OCI-LY1 (cell line): ENCODE data around the gene RUVBL1.

ENCODE experiments used
- H2AFZ ChIP-seq: fragments of 200-600 bp; sonication (generic), shearing (Covaris generic); 2 replicates; pipeline ENCODE4 v1.6.0; 2014; ENCODE audit warnings: antibody characterized with exemption, mild to moderate bottlenecking, low read length
- H3F3A ChIP-seq: fragments of 200-600 bp; sonication (generic), shearing (Covaris generic); 2 replicates; pipeline ENCODE4 v1.6.0; 2014; ENCODE audit warnings: mild to moderate bottlenecking, antibody characterized with exemption, low read length, moderate library complexity; ENCODE audit not compliant: insufficient read depth
- H3K27ac ChIP-seq: fragments of 200-600 bp; sonication (generic); 2 replicates; pipeline ENCODE4 v1.5.1; 2014; ENCODE audit warnings: low read length, mixed run types, mild to moderate bottlenecking, low read depth; ENCODE audit not compliant: poor library complexity, severe bottlenecking
- H3K27me3 ChIP-seq: fragments of 200-600 bp; sonication (generic); 2 replicates; pipeline ENCODE4 v1.6.0; 2014; ENCODE audit warnings: antibody characterized with exemption, mild to moderate bottlenecking, low read length, moderate library complexity; ENCODE audit not compliant: insufficient read depth
- H3K36me3 ChIP-seq: fragments of 200-600 bp; sonication (generic); 2 replicates; pipeline ENCODE4 v1.6.1; 2014; ENCODE audit warnings: mild to moderate bottlenecking, antibody characterized with exemption, low read length, moderate library complexity, mixed read lengths; ENCODE audit not compliant: insufficient read depth
- H3K4me1 ChIP-seq: fragments of 200-600 bp; sonication (generic); 2 replicates; pipeline ENCODE4 v1.5.1; 2014; ENCODE audit warnings: mild to moderate bottlenecking, low read length, moderate library complexity; ENCODE audit not compliant: insufficient read depth, severe bottlenecking
- H3K4me2 ChIP-seq: fragments of 200-600 bp; sonication (generic), shearing (Covaris generic); 2 replicates; pipeline ENCODE4 v1.6.1; 2014; ENCODE audit warnings: low read length
- H3K4me3 ChIP-seq: fragments of 200-600 bp; sonication (generic); 2 replicates; pipeline ENCODE4 v1.5.1; 2014; ENCODE audit warnings: low read length, low read depth, mild to moderate bottlenecking, mixed read lengths; ENCODE audit not compliant: poor library complexity, severe bottlenecking
- H3K79me2 ChIP-seq: fragments of 200-600 bp; shearing (Covaris generic); 2 replicates; pipeline ENCODE4 v1.6.1; 2016; ENCODE audit warnings: mixed run types, low read length, mixed read lengths; ENCODE audit not compliant: insufficient read depth
- H3K9ac ChIP-seq: fragments of 200-600 bp; sonication (generic), shearing (Covaris generic); 2 replicates; pipeline ENCODE4 v1.6.1; 2014; ENCODE audit warnings: mild to moderate bottlenecking, low read length, mixed read lengths
- H3K9me2 ChIP-seq: fragments of 200-600 bp; sonication (generic), shearing (Covaris generic); 2 replicates; pipeline ENCODE4 v1.6.1; 2014; ENCODE audit warnings: low read depth, mild to moderate bottlenecking, low read length, mixed read lengths
- H3K9me3 ChIP-seq: fragments of 200-600 bp; shearing (Covaris generic); 2 replicates; pipeline ENCODE4 v1.6.1; 2014; ENCODE audit warnings: low read length, mixed read lengths
- H4K20me1 ChIP-seq: fragments of 200-600 bp; sonication (generic), shearing (Covaris generic); 2 replicates; pipeline ENCODE4 v1.6.0; 2016; ENCODE audit warnings: mild to moderate bottlenecking, low read length; ENCODE audit not compliant: insufficient read depth
- EZH2 ChIP-seq: fragments of 200-600 bp; sonication (generic), shearing (Covaris generic); IDR thresholded peaks from 2 replicates; pipeline ENCODE4 v1.8.0; 2017; ENCODE audit warnings: borderline replicate concordance, mixed run types, mild to moderate bottlenecking, antibody characterized with exemption, low read length, moderate library complexity, mixed read lengths
- TF ChIP-seq, protein P1 (sequence below): fragments of 200-600 bp; sonication (generic), shearing (Covaris generic); IDR thresholded peaks from 2 replicates; pipeline ENCODE4 v1.5.1; 2017; ENCODE audit warnings: mild to moderate bottlenecking, antibody characterized with exemption, low read length, moderate library complexity, mixed read lengths

RUVBL1 gene

DNA sequence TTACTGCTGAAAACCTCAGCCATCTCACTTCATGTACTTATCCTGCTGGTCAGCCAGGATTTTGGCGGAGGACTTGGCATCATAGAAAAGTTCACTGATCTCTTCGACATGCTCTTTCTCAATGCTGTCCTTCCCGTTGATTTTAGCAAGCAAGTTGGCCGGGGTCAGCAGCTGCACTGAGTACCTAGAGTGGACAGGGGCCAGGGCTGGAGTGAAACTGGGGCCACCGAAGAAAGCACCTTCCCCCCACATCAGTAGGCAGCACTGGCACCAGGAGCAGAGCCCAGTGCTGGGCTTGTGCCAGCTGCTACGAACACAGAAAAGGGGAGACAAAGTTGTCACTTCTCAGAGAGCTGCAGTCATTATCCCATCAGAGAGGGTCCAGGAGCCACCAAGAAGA is 42.4 kb downstream of the RUVBL1 start:
- Histone ChIP-seq H2AFZ (no peak overlapping the region), H3K27ac (no peak overlapping the region), H3K36me3 (peaks cover 83% of the 10 kb centered on the region), H3K9me2 (no peaks in the 10 kb centered on the region), H3K79me2 (no peaks in the 10 kb centered on the region), H3F3A (no peaks in the 10 kb centered on the region), H3K27me3 (peaks cover 5% of the 10 kb centered on the region; the same call in 1 of the 2 replicates), H3K9me3 (no peaks in the 10 kb centered on the region), H3K4me1 (peaks cover 5% of the 10 kb centered on the region), H3K9ac (no peak overlapping the region), H3K4me2 (no peak overlapping the region), H3K4me3 (no peak overlapping the region), H4K20me1 (no peaks in the 10 kb centered on the region)
- no peak for TF ChIP-seq EZH2
- TF ChIP-seq, protein P1, sequence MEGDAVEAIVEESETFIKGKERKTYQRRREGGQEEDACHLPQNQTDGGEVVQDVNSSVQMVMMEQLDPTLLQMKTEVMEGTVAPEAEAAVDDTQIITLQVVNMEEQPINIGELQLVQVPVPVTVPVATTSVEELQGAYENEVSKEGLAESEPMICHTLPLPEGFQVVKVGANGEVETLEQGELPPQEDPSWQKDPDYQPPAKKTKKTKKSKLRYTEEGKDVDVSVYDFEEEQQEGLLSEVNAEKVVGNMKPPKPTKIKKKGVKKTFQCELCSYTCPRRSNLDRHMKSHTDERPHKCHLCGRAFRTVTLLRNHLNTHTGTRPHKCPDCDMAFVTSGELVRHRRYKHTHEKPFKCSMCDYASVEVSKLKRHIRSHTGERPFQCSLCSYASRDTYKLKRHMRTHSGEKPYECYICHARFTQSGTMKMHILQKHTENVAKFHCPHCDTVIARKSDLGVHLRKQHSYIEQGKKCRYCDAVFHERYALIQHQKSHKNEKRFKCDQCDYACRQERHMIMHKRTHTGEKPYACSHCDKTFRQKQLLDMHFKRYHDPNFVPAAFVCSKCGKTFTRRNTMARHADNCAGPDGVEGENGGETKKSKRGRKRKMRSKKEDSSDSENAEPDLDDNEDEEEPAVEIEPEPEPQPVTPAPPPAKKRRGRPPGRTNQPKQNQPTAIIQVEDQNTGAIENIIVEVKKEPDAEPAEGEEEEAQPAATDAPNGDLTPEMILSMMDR: no peak

DNA sequence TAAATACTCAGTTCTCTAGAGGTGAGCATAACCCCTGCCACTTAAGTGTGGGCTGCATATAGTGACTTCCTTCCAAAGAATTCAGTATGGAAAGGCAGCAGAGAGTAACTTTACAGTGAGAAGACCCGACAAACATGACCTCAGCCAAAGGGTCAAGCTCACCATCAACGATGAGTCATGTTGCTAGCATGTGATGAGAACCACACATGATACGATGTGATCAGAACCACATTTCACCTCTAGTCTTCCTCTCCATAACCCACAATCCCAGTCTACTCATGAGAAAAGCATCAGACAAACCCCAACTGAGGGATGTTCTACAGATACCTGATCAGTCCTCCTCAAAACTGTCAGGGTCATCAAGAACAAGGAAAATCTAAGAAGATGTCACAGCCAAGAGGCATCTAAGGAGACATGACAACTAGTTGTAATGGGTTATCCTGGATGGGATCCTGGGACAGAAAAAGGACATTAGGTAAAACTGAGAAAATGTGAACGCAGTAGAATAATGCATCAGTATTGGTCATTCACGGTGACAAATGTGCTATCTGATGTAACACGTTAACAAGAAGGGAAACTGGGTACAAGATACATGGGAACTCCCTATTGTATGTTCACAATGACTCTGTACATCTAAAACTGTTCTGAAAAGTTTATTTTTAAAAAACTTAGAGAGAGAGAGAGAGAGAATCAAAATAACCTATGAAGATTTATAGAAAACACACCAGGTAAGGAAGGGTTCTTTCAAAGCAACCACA is 43.1 kb downstream of the RUVBL1 start:
- Histone ChIP-seq H4K20me1 (no peaks in the 10 kb centered on the region), H3K79me2 (no peaks in the 10 kb centered on the region), H3F3A (no peaks in the 10 kb centered on the region), H3K9me3 (no peaks in the 10 kb centered on the region), H3K4me3 (no peak overlapping the region), H3K4me2 (no peak overlapping the region), H2AFZ (no peak overlapping the region), H3K4me1 (peaks cover 11% of the 10 kb centered on the region), H3K36me3 (peaks cover 78% of the 10 kb centered on the region), H3K27me3 (peaks cover 5% of the 10 kb centered on the region; the same call in 1 of the 2 replicates), H3K27ac (no peak overlapping the region), H3K9ac (no peak overlapping the region), H3K9me2 (no peaks in the 10 kb centered on the region)
- no peak for TF ChIP-seq EZH2
- TF ChIP-seq, protein P1: no peak

DNA sequence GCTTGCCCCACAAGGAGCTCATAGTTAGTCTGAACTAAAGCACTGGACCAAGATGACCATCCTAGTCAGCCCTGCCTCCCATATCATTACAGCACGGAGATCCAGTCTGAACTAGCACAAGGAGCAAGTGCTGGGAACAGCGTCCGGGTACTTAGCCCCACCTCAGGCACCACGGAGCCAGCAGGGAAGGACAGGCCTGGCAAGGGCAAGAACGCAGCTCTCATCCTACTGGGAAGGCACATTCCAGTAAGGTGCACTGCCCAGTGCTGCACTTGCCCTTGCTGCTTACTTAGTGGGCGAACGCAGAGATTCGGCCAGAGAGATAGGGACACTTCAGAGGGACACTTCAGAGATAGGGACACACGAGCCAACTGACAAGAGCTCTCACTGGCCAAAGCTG is 43.8 kb downstream of the RUVBL1 start:
- H4K20me1 ChIP-seq: no peaks in the 10 kb centered on the region
- H3K4me2 ChIP-seq: no peak overlapping the region
- H3K27me3 ChIP-seq: peaks cover 5% of the 10 kb centered on the region; the same call in 1 of the 2 replicates
- H3K9me3 ChIP-seq: no peaks in the 10 kb centered on the region
- H3K9ac ChIP-seq: no peak overlapping the region
- no peaks in the 10 kb centered on the region for H3K9me2 ChIP-seq
- no peaks in the 10 kb centered on the region for H3F3A ChIP-seq
- no peak overlapping the region for H3K27ac ChIP-seq
- no peak for TF ChIP-seq EZH2
- TF ChIP-seq, protein P1: no peak
- H3K4me3 ChIP-seq: no peak overlapping the region
- H3K4me1 ChIP-seq: peaks cover 16% of the 10 kb centered on the region
- no peak overlapping the region for H2AFZ ChIP-seq
- H3K36me3 ChIP-seq: peaks cover 75% of the 10 kb centered on the region
- no peaks in the 10 kb centered on the region for H3K79me2 ChIP-seq
